Mesendoderm (in vitro differentiated cells): ENCODE data around the gene PTH1R.

ENCODE experiments used
- DNase-seq: peaks from one replicate; pipeline ENCODE4 v3.0.0; 2013
- H2AK5ac ChIP-seq: 2 replicates; pipeline ENCODE4 v1.6.1; 2013; ENCODE audit warnings: low read length, inconsistent platforms
- H2BK120ac ChIP-seq: 2 replicates; pipeline ENCODE4 v1.6.1; 2013; ENCODE audit warnings: low read depth, mild to moderate bottlenecking, low read length, moderate library complexity, mixed read lengths
- H2BK15ac ChIP-seq: replicated peaks from 2 replicates; pipeline ENCODE4 v1.6.1; 2013; ENCODE audit warnings: low read depth, mild to moderate bottlenecking, moderate library complexity
- H2BK5ac ChIP-seq: 2 replicates; pipeline ENCODE4 v1.6.1; 2013; ENCODE audit warnings: low read length, inconsistent platforms
- H3K18ac ChIP-seq: 2 replicates; pipeline ENCODE4 v1.6.1; 2013; ENCODE audit warnings: mild to moderate bottlenecking, low read length, mixed read lengths
- H3K23ac ChIP-seq: one replicate; pipeline ENCODE4 v1.6.1; 2013; ENCODE audit warnings: low read length
- H3K27ac ChIP-seq: 2 replicates; pipeline ENCODE4 v1.5.1; 2013; ENCODE audit warnings: low read depth, mild to moderate bottlenecking, inconsistent platforms, low read length, moderate library complexity
- H3K27me3 ChIP-seq: 2 replicates; pipeline ENCODE4 v1.6.1; 2013; ENCODE audit warnings: low read length, control low read depth, mild to moderate bottlenecking, inconsistent platforms; ENCODE audit not compliant: insufficient read depth, poor library complexity
- H3K36me3 ChIP-seq: 2 replicates; pipeline ENCODE4 v1.6.1; 2013; ENCODE audit warnings: low read length, inconsistent platforms; ENCODE audit not compliant: control insufficient read depth, insufficient read depth
- H3K4ac ChIP-seq: one replicate; pipeline ENCODE4 v1.6.1; 2013; ENCODE audit warnings: low read depth, mild to moderate bottlenecking, low read length, moderate library complexity
- H3K4me1 ChIP-seq: 2 replicates; pipeline ENCODE4 v1.6.1; 2013; ENCODE audit warnings: low read depth, low read length, inconsistent platforms; ENCODE audit not compliant: control insufficient read depth
- H3K4me2 ChIP-seq: 2 replicates; pipeline ENCODE4 v1.6.1; 2013; ENCODE audit warnings: low read length
- H3K4me3 ChIP-seq: 2 replicates; pipeline ENCODE4 v1.5.1; 2013; ENCODE audit warnings: mild to moderate bottlenecking, low read length
- H3K56ac ChIP-seq: one replicate; pipeline ENCODE4 v1.6.1; 2013; ENCODE audit warnings: low read length
- H3K79me1 ChIP-seq: 2 replicates; pipeline ENCODE4 v1.6.1; 2013; ENCODE audit warnings: low read length, inconsistent platforms
- H3K79me2 ChIP-seq: 2 replicates; pipeline ENCODE4 v1.6.1; 2013; ENCODE audit warnings: mild to moderate bottlenecking, low read length; ENCODE audit not compliant: control insufficient read depth, insufficient read depth
- H3K9ac ChIP-seq: 2 replicates; pipeline ENCODE4 v1.6.1; 2013; ENCODE audit warnings: low read length, inconsistent platforms
- H4K5ac ChIP-seq: one replicate; pipeline ENCODE4 v1.6.1; 2013; ENCODE audit warnings: low read length
- H4K8ac ChIP-seq: one replicate; pipeline ENCODE4 v1.6.1; 2013; ENCODE audit warnings: low read depth, mild to moderate bottlenecking, control low read depth, low read length, moderate library complexity
- WGBS: extraction: QIAGEN DNeasy Blood & Tissue Kit; methylation state at CpG from one replicate; pipeline ENCODE4 v1.1.7; 2013; ENCODE audit warnings: low lambda C conversion rate, missing lambda C conversion rate; ENCODE audit not compliant: insufficient coverage; ENCODE audit errors: extremely low coverage; 5-methylcytosine and 5-hydroxymethylcytosine counted together

PTH1R gene

GRCh38 chr3:46926871-46927717 is 49.6 kb downstream of the PTH1R start:
- no peak overlapping the region for H2BK15ac ChIP-seq
- WGBS: no CpG with 5 or more reads among the region's 15 CpGs
- H2BK120ac ChIP-seq: no peak overlapping the region
- H3K79me1 ChIP-seq: peaks cover 23% of the 10 kb centered on the region
- no peak overlapping the region for H4K8ac ChIP-seq
- H3K4me1 ChIP-seq: no peaks in the 10 kb centered on the region
- no peak overlapping the region for H3K27ac ChIP-seq
- H3K56ac ChIP-seq: no peak overlapping the region
- H3K79me2 ChIP-seq: peaks cover 16% of the 10 kb centered on the region
- no peak overlapping the region for H3K9ac ChIP-seq
- H3K4me3 ChIP-seq: no peak overlapping the region
- H4K5ac ChIP-seq: no peak overlapping the region
- DNase-seq: no peak
- H3K27me3 ChIP-seq: no peaks in the 10 kb centered on the region
- H3K4ac ChIP-seq: no peak overlapping the region
- no peak overlapping the region for H2BK5ac ChIP-seq
- peaks cover 12% of the 10 kb centered on the region for H3K36me3 ChIP-seq
- no peak overlapping the region for H3K23ac ChIP-seq
- H2AK5ac ChIP-seq: no peak overlapping the region
- H3K18ac ChIP-seq: no peak overlapping the region
- no peak overlapping the region for H3K4me2 ChIP-seq

- no peaks in the 10 kb centered on the region for H3K4me1 ChIP-seq
- no peak overlapping the region for H2BK5ac ChIP-seq
- no peak for DNase-seq
- no peak overlapping the region for H3K4me2 ChIP-seq
- peaks cover 28% of the 10 kb centered on the region for H3K79me1 ChIP-seq
- H4K5ac ChIP-seq: no peak overlapping the region
- no peak overlapping the region for H3K4me3 ChIP-seq
- no peak overlapping the region for H2BK15ac ChIP-seq
- no peak overlapping the region for H3K23ac ChIP-seq
- H3K79me2 ChIP-seq: peaks cover 21% of the 10 kb centered on the region
- no peak overlapping the region for H3K9ac ChIP-seq
- no peaks in the 10 kb centered on the region for H3K27me3 ChIP-seq
- no CpG with 5 or more reads among the region's 6 CpGs for WGBS
- no peak overlapping the region for H2AK5ac ChIP-seq
- H3K18ac ChIP-seq: no peak overlapping the region
- H3K36me3 ChIP-seq: peaks cover 9% of the 10 kb centered on the region
- H4K8ac ChIP-seq: no peak overlapping the region
- no peak overlapping the region for H3K56ac ChIP-seq
- no peak overlapping the region for H3K4ac ChIP-seq
- no peak overlapping the region for H2BK120ac ChIP-seq
- no peak overlapping the region for H3K27ac ChIP-seq
These were observed 50.2 kb downstream of the PTH1R start for GRCh38 chr3:46927718-46928073.

- H3K4me2 ChIP-seq: no peak overlapping the region
- H3K27me3 ChIP-seq: no peaks in the 10 kb centered on the region
- no peak overlapping the region for H2BK15ac ChIP-seq
- no peak overlapping the region for H3K27ac ChIP-seq
- H3K18ac ChIP-seq: no peak overlapping the region
- no peak overlapping the region for H2BK120ac ChIP-seq
- H2AK5ac ChIP-seq: no peak overlapping the region
- H3K4me3 ChIP-seq: no peak overlapping the region
- H3K56ac ChIP-seq: no peak overlapping the region
- no peak overlapping the region for H3K23ac ChIP-seq
- H3K79me1 ChIP-seq: peaks cover 33% of the 10 kb centered on the region
- H3K4me1 ChIP-seq: no peaks in the 10 kb centered on the region
- WGBS: no CpG with 5 or more reads among the region's 1 CpG
- no peak overlapping the region for H4K8ac ChIP-seq
- DNase-seq: no peak
- H3K9ac ChIP-seq: no peak overlapping the region
- H2BK5ac ChIP-seq: no peak overlapping the region
- H3K36me3 ChIP-seq: peaks cover 9% of the 10 kb centered on the region
- H3K4ac ChIP-seq: no peak overlapping the region
- H3K79me2 ChIP-seq: peaks cover 27% of the 10 kb centered on the region
- H4K5ac ChIP-seq: no peak overlapping the region
These were observed 50.8 kb downstream of the PTH1R start for GRCh38 chr3:46928282-46928681.

- H3K18ac ChIP-seq: no peak overlapping the region
- H4K8ac ChIP-seq: no peak overlapping the region
- peaks cover 37% of the 10 kb centered on the region for H3K79me1 ChIP-seq
- H2BK5ac ChIP-seq: no peak overlapping the region
- H3K23ac ChIP-seq: no peak overlapping the region
- no peak overlapping the region for H3K9ac ChIP-seq
- no peak overlapping the region for H3K4me3 ChIP-seq
- H3K27ac ChIP-seq: no peak overlapping the region
- H3K27me3 ChIP-seq: no peaks in the 10 kb centered on the region
- no peak overlapping the region for H4K5ac ChIP-seq
- H3K36me3 ChIP-seq: peaks cover 9% of the 10 kb centered on the region
- H3K4me2 ChIP-seq: no peak overlapping the region
- no peak overlapping the region for H2AK5ac ChIP-seq
- H2BK15ac ChIP-seq: no peak overlapping the region
- H3K4me1 ChIP-seq: no peaks in the 10 kb centered on the region
- WGBS: no CpG with 5 or more reads among the region's 2 CpGs
- H2BK120ac ChIP-seq: no peak overlapping the region
- no peak overlapping the region for H3K4ac ChIP-seq
- H3K79me2 ChIP-seq: peaks cover 32% of the 10 kb centered on the region
- DNase-seq: no peak
- no peak overlapping the region for H3K56ac ChIP-seq
These were observed 51.8 kb downstream of the PTH1R start for GRCh38 chr3:46929324-46929723.

- H3K36me3 ChIP-seq: peaks cover 7% of the 10 kb centered on the region
- H3K27ac ChIP-seq: no peak overlapping the region
- no peak overlapping the region for H2AK5ac ChIP-seq
- H3K4me1 ChIP-seq: peaks cover 6% of the 10 kb centered on the region
- WGBS: no CpG with 5 or more reads among the region's 9 CpGs
- H3K4me3 ChIP-seq: no peak overlapping the region
- no peak overlapping the region for H3K18ac ChIP-seq
- DNase-seq: no peak
- H3K9ac ChIP-seq: no peak overlapping the region
- H2BK15ac ChIP-seq: no peak overlapping the region
- peaks cover 46% of the 10 kb centered on the region for H3K79me1 ChIP-seq
- no peak overlapping the region for H4K5ac ChIP-seq
- H2BK120ac ChIP-seq: no peak overlapping the region
- peaks cover 41% of the 10 kb centered on the region for H3K79me2 ChIP-seq
- no peak overlapping the region for H4K8ac ChIP-seq
- H3K56ac ChIP-seq: no peak overlapping the region
- no peak overlapping the region for H2BK5ac ChIP-seq
- H3K4me2 ChIP-seq: no peak overlapping the region
- H3K4ac ChIP-seq: no peak overlapping the region
- no peaks in the 10 kb centered on the region for H3K27me3 ChIP-seq
- H3K23ac ChIP-seq: no peak overlapping the region
These were observed 52.8 kb downstream of the PTH1R start for GRCh38 chr3:46930166-46930944.
